Ramos (cell line): ENCODE results near the gene ZNF189.

ENCODE experiments used
- in situ Hi-C: fragments of 300-500 bp; cut with MboI; formaldehyde crosslinking; loops from one replicate; pipeline ENCODE4 v1.14.3; 2022; ENCODE audit warnings: low sequenced_read_pairs; ENCODE audit not compliant: unreplicated experiment

ZNF189 gene

DNA sequence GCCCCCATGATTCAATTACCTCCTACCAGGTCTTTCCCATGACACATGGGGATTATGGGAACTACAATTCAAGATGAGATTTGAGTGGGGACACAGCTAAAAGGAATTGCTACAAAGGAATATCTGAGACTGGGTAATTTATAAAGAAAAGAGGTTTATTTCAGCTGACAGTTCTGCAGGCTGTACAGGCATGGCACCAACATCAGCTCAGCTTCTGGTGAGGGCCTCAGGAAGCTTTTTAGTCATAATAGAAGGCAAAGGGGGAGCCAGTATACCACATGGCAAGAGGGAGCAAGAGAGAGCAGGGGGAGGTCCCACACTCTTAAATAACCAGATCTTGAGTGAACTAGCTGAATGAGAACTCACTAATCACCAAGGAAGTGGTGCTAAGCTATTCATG lies 48.1 kb downstream of the ZNF189 start:
- in situ Hi-C loops = no loop called here

DNA sequence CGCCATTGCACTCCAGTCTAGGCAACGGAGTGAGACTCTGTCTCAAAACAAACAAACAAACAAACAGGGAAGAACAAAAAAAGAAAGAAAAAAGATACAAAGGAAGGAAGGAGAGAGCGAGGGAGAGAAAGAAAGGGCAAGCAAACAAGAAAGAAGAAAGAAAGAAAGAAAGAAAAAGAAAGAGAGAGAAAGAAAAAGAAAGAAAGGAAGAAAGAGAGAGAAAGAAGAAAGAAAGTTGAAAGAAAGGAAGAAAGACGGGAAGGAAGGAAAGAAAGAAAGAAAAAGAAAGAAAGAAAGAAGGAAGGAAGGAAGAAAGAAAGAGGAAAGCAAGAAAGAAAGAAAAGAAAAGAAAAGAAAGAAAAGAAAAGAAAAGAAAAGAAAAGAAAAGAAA lies 50.0 kb downstream of the ZNF189 start:
- in situ Hi-C loops = no loop called here

DNA sequence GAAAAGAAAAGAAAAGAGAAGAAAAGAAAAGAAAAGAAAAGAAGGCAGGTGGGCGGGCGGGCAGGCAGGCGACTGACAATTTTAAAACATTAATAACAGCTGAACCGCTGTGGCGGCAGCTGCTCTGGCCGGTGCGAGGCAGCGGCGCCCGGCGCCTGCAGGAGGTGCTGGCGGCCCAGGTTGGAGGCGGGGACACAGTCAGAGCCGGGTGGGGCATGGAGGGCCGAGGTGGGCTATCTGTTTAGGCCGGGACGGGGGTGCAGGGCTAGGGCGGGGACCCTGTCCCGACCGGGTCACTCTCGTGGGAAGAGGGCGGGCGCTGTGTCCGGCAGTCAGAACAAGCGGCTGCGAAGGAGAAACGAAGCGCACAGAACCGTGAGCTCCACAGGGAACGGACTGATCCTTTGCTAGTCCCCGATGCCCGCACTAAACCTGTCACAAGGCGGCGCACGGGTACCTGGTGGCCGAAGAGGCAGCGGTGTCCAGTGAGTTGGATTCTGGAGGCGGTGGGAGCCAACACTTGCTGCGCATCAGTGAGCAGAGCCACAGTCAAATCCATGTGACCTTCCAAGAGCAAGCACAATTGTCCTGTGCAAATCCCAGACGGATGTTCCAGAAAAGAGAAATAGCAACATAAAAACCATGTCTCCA lies 50.5 kb downstream of the ZNF189 start:
- in situ Hi-C loops = no loop called here

DNA sequence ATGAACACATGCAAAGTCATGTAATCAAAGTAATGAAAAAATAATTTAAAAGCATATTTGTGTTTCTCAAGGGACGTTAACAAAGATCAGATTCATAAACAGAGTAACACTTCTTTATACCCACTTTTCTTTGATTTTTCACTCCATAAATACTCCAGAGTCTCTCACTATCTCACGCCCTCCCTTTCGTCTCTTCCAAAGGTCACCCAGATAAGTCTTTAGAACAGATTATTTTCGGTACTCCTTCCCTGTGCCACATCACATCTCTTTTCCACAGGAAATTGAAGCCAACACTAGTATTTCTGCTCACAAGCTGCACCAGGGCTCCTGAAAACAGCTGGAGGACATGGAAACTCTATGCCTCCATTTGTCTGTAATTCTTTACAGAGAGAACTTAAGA lies 52.3 kb downstream of the ZNF189 start:
- in situ Hi-C loops = no loop called here

DNA sequence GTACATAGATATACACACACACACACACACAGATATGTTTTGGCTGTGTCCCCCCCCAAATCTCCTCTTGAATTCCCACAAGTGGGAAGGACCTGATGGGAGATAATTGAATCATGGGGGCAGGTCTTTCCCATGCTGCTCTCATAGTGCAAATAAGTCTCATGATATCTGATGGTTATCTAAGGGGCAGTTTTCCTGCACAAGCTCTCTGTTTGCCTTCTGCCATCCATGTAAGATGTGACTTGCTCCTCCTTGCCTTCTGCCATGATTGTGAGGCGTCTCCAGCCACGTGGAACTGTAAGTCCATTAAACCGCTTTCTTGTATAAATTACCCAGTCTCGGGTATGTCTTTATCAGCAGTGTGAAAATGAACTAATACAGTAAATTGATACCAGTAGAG lies 52.8 kb downstream of the ZNF189 start:
- in situ Hi-C loops = no loop called here

DNA sequence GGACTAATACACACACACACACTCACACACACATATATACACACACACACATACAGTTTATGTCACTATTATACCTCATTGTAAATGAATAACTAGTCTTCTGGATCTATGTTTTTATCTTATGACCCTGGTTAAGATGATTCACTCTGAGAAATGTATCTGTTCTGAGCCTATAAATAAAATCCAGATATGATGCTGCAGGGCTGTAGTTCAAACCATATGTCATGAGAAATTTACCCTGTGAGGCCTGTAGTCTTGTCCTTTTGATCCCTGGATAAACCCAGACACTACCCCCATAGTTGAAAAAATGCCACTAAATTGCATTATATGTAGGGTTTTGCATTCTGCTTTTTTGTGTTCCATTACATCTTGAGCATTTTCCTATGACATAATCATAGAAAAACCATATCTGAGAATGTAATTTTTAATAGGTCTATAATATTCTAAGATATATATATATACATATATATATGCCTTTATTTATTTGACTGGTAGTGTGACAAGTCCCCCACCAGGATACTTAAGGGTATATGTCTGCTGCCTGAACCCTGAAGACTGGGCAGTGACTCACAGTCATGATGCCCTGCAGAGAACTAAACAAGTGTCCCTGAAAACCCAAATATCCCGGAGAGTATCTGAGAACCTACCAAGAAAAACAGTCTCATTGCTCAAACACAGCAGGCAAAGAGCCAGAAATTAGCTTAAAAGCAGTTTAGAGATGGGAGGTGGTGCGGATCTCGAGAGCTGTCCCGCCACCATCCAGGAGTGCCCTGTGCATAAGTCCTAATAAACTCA lies 55.3 kb downstream of the ZNF189 start:
- in situ Hi-C loops = no loop called here

DNA sequence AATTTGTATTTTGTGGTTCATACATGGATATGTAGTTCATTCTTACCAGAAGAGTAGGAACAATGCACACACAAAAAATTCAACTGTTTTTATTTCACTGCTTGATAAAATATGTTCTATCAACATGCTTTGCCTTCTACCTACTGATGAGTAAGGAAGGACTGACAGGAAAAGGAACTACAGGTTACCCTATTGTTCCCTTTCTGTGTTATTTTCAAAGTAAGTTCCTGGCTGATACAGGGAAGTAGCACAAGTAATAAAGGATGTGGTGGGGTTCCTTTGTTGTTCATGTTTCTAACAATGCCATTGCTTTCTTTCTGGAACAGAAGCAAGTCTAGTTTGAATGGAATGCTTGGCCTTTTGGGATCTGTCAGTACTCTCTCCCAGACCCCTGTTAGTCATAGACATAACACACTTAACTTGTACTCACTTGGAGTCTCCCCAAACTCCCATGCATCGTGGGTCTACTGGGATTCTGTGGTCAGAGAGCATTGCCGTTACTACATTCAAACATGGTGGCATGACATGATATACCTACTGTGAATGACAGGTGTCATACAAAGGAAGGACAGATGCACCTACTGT lies 57.1 kb downstream of the ZNF189 start:
- in situ Hi-C loops = loop anchor here (5.0 kb wide), 1 partner anchor 77 kb away; the partner anchor contains the start of gene RNF20

DNA sequence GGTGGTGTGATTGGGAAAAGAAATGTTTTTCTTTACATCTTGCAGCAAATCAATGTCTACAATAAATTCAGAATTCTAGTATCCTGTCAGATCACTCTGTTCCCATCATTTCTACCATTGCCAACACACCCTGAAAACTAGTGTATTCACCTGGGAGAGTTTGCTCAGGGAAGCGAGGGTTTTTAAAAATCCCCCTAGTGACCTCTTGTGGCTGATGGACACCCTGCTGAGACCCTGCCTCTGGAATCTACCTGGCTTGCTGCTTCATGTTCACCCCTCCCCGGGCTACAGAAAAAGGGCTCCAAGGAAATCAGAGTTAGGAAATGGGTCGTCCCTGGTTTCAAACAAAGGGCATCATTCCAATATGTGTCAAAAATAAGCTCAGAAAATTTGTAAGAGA lies 58.4 kb downstream of the ZNF189 start:
- in situ Hi-C loops = loop anchor here (5.0 kb wide), 1 partner anchor 75 kb away; the partner anchor contains the start of gene RNF20

DNA sequence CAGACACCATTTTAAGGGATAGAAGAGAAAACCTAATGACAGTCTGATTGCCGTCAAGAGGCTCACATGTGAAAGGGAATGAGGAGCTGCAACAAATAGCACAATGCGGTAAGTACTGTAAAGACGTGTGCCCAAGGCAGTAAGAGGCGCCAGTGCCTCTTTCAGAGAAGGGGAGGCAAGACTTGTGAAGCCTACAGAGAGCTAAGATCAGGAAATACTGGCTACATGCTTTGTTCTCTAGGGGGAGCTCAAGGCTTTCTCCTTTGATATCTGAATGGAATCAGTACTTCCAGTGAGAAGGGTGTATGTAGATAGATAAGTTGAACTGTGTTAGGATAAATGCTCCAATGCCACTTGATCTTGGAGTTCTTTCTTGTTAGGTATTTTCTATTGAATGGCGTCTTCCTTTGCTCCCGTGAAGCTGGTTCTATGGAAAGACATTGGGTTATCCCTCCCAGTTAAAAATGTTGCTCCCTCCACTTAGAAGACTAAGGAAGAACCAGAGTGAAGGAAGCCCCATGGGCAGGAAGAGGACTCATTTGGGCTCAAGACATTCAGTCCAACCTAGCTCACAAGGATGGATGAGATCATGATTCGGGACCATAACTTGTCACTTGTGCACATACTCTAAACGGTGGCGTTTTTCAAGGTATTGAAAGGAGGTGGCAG lies 60.4 kb downstream of the ZNF189 start:
- in situ Hi-C loops = loop anchor here (5.0 kb wide), 1 partner anchor 73 kb away; the partner anchor contains the start of gene RNF20
